ENCODE results near the gene HDAC4. TPM values are rescaled to one million over a fixed set of nuclear protein-coding genes. Genes with fewer than 3 reads are reported as not detected.
A peak's percentile ranks its signal among the peaks of the same experiment; 100 is the strongest.

Gene HDAC4
- polyA plus RNA-seq, 2 of the 4 experiments (the other 2 are of a cell fraction) = 8.6 to 10.4 TPM

- Histone ChIP-seq H3K4me1 (peaks cover 17% of the 10 kb centered on the region), H3K4me3 (peak overlapping the region; percentile 87), H3K4me2 (peak overlapping the region; percentile 96), H3K9me3 (no peaks in the 10 kb centered on the region), H3K27ac (peak overlapping the region; percentile 82 to 97)
- FAIRE-seq (no peak), ATAC-seq (no peak), DNase-seq (ENCODE audit: low read depth in 1 of 2, low spot score in 1 of 2) (peak in 1 of 2 experiments; percentile 6)
- ChIA-PET POLR2A (no interaction called here), CTCF (no interaction called here)
- 2% methylated on average over 7 of the region's 87 CpGs for WGBS (ENCODE audit: missing lambda C conversion rate)
- no peak for TF ChIP-seq CHD2 (IDR thresholded peaks at IDR 0.05; ENCODE audit: low read length, partially characterized antibody)
- TF ChIP-seq TFCP2L1 (CRISPR knock-in tag; IDR thresholded peaks at IDR 0.05) = no peak
- no peak for TF ChIP-seq JUNB (IDR thresholded peaks at IDR 0.05)
- TF ChIP-seq EHF (CRISPR knock-in tag; IDR thresholded peaks at IDR 0.05) = no peak
- no peak for TF ChIP-seq NR3C1 (IDR thresholded peaks at IDR 0.05)
- TF ChIP-seq HOXB13 (CRISPR knock-in tag; IDR thresholded peaks at IDR 0.05; ENCODE audit: low read depth) = no peak
- TF ChIP-seq ZSCAN20 (CRISPR knock-in tag; IDR thresholded peaks at IDR 0.05) = no peak
- no peak for TF ChIP-seq BHLHE40 (IDR thresholded peaks at IDR 0.05; ENCODE audit: low read depth, low read length)
- no peak for TF ChIP-seq ZC3H11A (IDR thresholded peaks at IDR 0.05)
- TF ChIP-seq, protein P1, sequence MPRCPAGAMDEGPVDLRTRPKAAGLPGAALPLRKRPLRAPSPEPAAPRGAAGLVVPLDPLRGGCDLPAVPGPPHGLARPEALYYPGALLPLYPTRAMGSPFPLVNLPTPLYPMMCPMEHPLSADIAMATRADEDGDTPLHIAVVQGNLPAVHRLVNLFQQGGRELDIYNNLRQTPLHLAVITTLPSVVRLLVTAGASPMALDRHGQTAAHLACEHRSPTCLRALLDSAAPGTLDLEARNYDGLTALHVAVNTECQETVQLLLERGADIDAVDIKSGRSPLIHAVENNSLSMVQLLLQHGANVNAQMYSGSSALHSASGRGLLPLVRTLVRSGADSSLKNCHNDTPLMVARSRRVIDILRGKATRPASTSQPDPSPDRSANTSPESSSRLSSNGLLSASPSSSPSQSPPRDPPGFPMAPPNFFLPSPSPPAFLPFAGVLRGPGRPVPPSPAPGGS (IDR thresholded peaks at IDR 0.05) = no peak
- no peak for TF ChIP-seq HDAC2 (IDR thresholded peaks at IDR 0.05)
- TF ChIP-seq MAZ (IDR thresholded peaks at IDR 0.05; ENCODE audit: borderline replicate concordance, low read depth, low read length) = no peak
- TF ChIP-seq HOXA7 (CRISPR knock-in tag; IDR thresholded peaks at IDR 0.05) = no peak
- no peak for TF ChIP-seq CEBPB (IDR thresholded peaks at IDR 0.05)
- no peak for TF ChIP-seq CBX8 (IDR thresholded peaks at IDR 0.05)
- no peak for TF ChIP-seq FOSB (CRISPR knock-in tag; IDR thresholded peaks at IDR 0.05)
- TF ChIP-seq FOXS1 (CRISPR knock-in tag; IDR thresholded peaks at IDR 0.05) = no peak
- TF ChIP-seq ATOH8 (CRISPR knock-in tag; IDR thresholded peaks at IDR 0.05; ENCODE audit: low read depth) = no peak
- TF ChIP-seq MAFK (IDR thresholded peaks at IDR 0.05; ENCODE audit: partially characterized antibody) = no peak
Measured at GRCh38 chr2:239399921-239400595, 762 bp downstream of the HDAC4 start.

- CTCF ChIA-PET = no interaction called here
- FAIRE-seq = no peak
- Histone ChIP-seq H3K4me3 (peak overlapping the region; percentile 87), H3K9me3 (no peaks in the 10 kb centered on the region), H3K27ac (peak overlapping the region; percentile 82 to 97), H3K4me1 (peaks cover 17% of the 10 kb centered on the region), H3K4me2 (peak overlapping the region; percentile 96)
- DNase-seq (ENCODE audit: low read depth in 1 of 2, low spot score in 1 of 2) = peak; percentile 8 to 9
- ATAC-seq = no peak
- 4% methylated on average over 8 of the region's 8 CpGs for WGBS (ENCODE audit: missing lambda C conversion rate)
- POLR2A ChIA-PET = no interaction called here
- TF ChIP-seq CBX2 (IDR thresholded peaks at IDR 0.05; ENCODE audit: borderline replicate concordance, low read depth) (no peak), HMGXB4 (CRISPR knock-in tag; IDR thresholded peaks at IDR 0.05; ENCODE audit: borderline replicate concordance) (no peak), NPAS2 (CRISPR knock-in tag; IDR thresholded peaks at IDR 0.05; ENCODE audit: borderline replicate concordance) (no peak), MAZ (IDR thresholded peaks at IDR 0.05; ENCODE audit: borderline replicate concordance, low read depth, low read length) (no peak), KDM5A (IDR thresholded peaks at IDR 0.05) (no peak), CHD4 (IDR thresholded peaks at IDR 0.05; ENCODE audit: borderline replicate concordance) (no peak), HOXB13 (CRISPR knock-in tag; IDR thresholded peaks at IDR 0.05; ENCODE audit: low read depth) (no peak), MYC (IDR thresholded peaks at IDR 0.05; ENCODE audit: borderline replicate concordance, low read length) (no peak), NFE2L2 (conservative IDR thresholded peaks at IDR 0.05; ENCODE audit: low read length) (no peak), POLR2AphosphoS2 (conservative IDR thresholded peaks at IDR 0.05; ENCODE audit: low read length) (no peak), NR3C1 (IDR thresholded peaks at IDR 0.05) (no peak), RCOR1 (IDR thresholded peaks at IDR 0.05; ENCODE audit: low read depth, low read length) (no peak)
- TF ChIP-seq, protein P2, sequence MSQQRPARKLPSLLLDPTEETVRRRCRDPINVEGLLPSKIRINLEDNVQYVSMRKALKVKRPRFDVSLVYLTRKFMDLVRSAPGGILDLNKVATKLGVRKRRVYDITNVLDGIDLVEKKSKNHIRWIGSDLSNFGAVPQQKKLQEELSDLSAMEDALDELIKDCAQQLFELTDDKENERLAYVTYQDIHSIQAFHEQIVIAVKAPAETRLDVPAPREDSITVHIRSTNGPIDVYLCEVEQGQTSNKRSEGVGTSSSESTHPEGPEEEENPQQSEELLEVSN (IDR thresholded peaks at IDR 0.05; ENCODE audit: borderline replicate concordance, low read depth) = no peak
Measured at GRCh38 chr2:239399433-239399920, 1.3 kb downstream of the HDAC4 start.

All from A549 (cell line).